Testis (tissue), 3 donors: ENCODE data around the gene VPS8. TPM values are rescaled to one million over a fixed set of nuclear protein-coding genes. Genes with fewer than 3 reads are reported as not detected.

Source experiments
- DNase-seq: peaks from one replicate; pipeline ENCODE4 v3.0.0-alpha.2; 2019
- H3K27ac ChIP-seq, 2 donors: fragments of 200-600 bp; sonication (generic); one replicate each; pipeline ENCODE4 v1.5.1; 2019
- H3K27me3 ChIP-seq: fragments of 200-600 bp; sonication (generic); one replicate; pipeline ENCODE4 v1.5.1; 2019
- H3K36me3 ChIP-seq: fragments of 200-600 bp; sonication (generic); one replicate; pipeline ENCODE4 v1.5.1; 2017; ENCODE audit warnings: low read depth; ENCODE audit errors: missing control alignments
- H3K4me1 ChIP-seq: fragments of 200-600 bp; sonication (generic); one replicate; pipeline ENCODE4 v1.5.1; 2019
- H3K4me3 ChIP-seq, 2 donors: fragments of 200-600 bp; sonication (generic); one replicate each; pipeline ENCODE4 v1.5.1; 2017 to 2019
- H3K9me3 ChIP-seq: fragments of 200-600 bp; sonication (generic); one replicate; pipeline ENCODE4 v1.5.1; 2017
- CTCF ChIP-seq, 3 experiments: fragments of 450-650 bp in 2 of 3; fragments of 200-600 bp in 1 of 3; sonication (generic) in 1 of 3; IDR thresholded peaks; one replicate each; pipeline ENCODE4 v1.5.1; 2016 to 2019; ENCODE audit warnings: antibody characterized with exemption in 3 of 3, mild to moderate bottlenecking in 2 of 3, moderate library complexity in 1 of 3
- POLR2A ChIP-seq: fragments of 450-650 bp; IDR thresholded peaks from one replicate; pipeline ENCODE4 v1.6.1; 2017; ENCODE audit warnings: antibody characterized with exemption, mild to moderate bottlenecking, moderate library complexity
- WGBS, 2 donors: methylation state at CpG; one replicate each; pipeline ENCODE4 v1.1.5; 2018; 5-methylcytosine and 5-hydroxymethylcytosine counted together
- intact Hi-C: fragments of 100-400 bp; cut with DNase I; formaldehyde crosslinking; loops from one replicate; pipeline ENCODE4 v1.15.1; 2023; ENCODE audit warnings: low total_unique reads
- polyA plus RNA-seq: library from polyadenylated mRNA; stranded (reverse); fragments of 350-450 nt; fragmentation: Illumina TruSeq; extraction: RNeasy Lipid Tissue Mini Kit (QIAGEN cat#74804); gene quantifications from one replicate; pipeline ENCODE4 v1.2.3, GENCODE V29; 2014; ENCODE audit warnings: low read depth, low replicate concordance; ENCODE audit not compliant: insufficient read depth
- total RNA-seq, 2 donors: library from RNA; depleted of rRNA; stranded (reverse); fragments of >200 nt; gene quantifications; one replicate each; pipeline ENCODE4 v1.2.3, GENCODE V29; 2016

VPS8 gene
- total and polyA plus RNA-seq, 3 donors from 2014 or later: 65.8 to 127 (median 88.0) TPM

- 96 to 100% methylated on average over 1 of the region's 1 CpG for WGBS, 2 donors
- H3K4me1 ChIP-seq: no peaks in the 10 kb centered on the region
- TF ChIP-seq POLR2A: no peak
- no peak for TF ChIP-seq CTCF (IDR thresholded peaks at IDR 0.05)
Observed at GRCh38 chr3:185040425-185040824, 228.5 kb downstream of the VPS8 start.

GRCh38 chr3:185041540-185041939, 229.6 kb downstream of the VPS8 start:
- Histone ChIP-seq H3K9me3 (no peaks in the 10 kb centered on the region), H3K27me3 (no peaks in the 10 kb centered on the region), H3K4me1 (no peaks in the 10 kb centered on the region), H3K36me3 (no peaks in the 10 kb centered on the region), H3K4me3 (no peak overlapping the region), H3K27ac (no peak overlapping the region)
- WGBS, 2 donors: 84 to 99% methylated on average over 4 of the region's 4 CpGs
- intact Hi-C loops: no loop called here
- DNase-seq: no peak
- TF ChIP-seq CTCF (IDR thresholded peaks at IDR 0.05) (no peak), POLR2A (no peak)

More at GRCh38 chr3:185040425-185040824, 228.5 kb downstream of the VPS8 start:
- no peak overlapping the region for H3K4me3 ChIP-seq
- intact Hi-C loops: no loop called here
- H3K27ac ChIP-seq: no peak overlapping the region
- H3K9me3 ChIP-seq: no peaks in the 10 kb centered on the region
- no peaks in the 10 kb centered on the region for H3K27me3 ChIP-seq
- H3K36me3 ChIP-seq: no peaks in the 10 kb centered on the region
- DNase-seq: no peak

- intact Hi-C loops: no loop called here
- H3K4me1 ChIP-seq: no peaks in the 10 kb centered on the region
- no peak overlapping the region for H3K4me3 ChIP-seq
- WGBS, 2 donors: 77 to 81% methylated on average over 7 of the region's 7 CpGs
- no peaks in the 10 kb centered on the region for H3K36me3 ChIP-seq
- no peak overlapping the region for H3K27ac ChIP-seq
- no peak for DNase-seq
- H3K9me3 ChIP-seq: no peaks in the 10 kb centered on the region
- no peaks in the 10 kb centered on the region for H3K27me3 ChIP-seq
- TF ChIP-seq POLR2A (no peak), CTCF (IDR thresholded peaks at IDR 0.05) (no peak)
Observed at GRCh38 chr3:185042312-185043050, 230.5 kb downstream of the VPS8 start.

GRCh38 chr3:185046164-185046515, 234.2 kb downstream of the VPS8 start:
- intact Hi-C loops: no loop called here
- no peak overlapping the region for H3K4me3 ChIP-seq
- H3K9me3 ChIP-seq: no peaks in the 10 kb centered on the region
- TF ChIP-seq POLR2A (no peak), CTCF (IDR thresholded peaks at IDR 0.05) (no peak)
- no peak for DNase-seq
- H3K4me1 ChIP-seq: no peaks in the 10 kb centered on the region
- no peak overlapping the region for H3K27ac ChIP-seq
- H3K36me3 ChIP-seq: no peaks in the 10 kb centered on the region
- WGBS, 2 donors: 39% methylated on average over 1 of the region's 1 CpG
- H3K27me3 ChIP-seq: no peaks in the 10 kb centered on the region

- no peak overlapping the region for H3K27ac ChIP-seq
- TF ChIP-seq POLR2A: no peak
- TF ChIP-seq CTCF (IDR thresholded peaks at IDR 0.05): no peak
Observed at GRCh38 chr3:185046603-185047002, 234.6 kb downstream of the VPS8 start.

More at GRCh38 chr3:185046603-185047002, 234.6 kb downstream of the VPS8 start:
- H3K4me1 ChIP-seq: no peaks in the 10 kb centered on the region
- H3K36me3 ChIP-seq: no peaks in the 10 kb centered on the region
- intact Hi-C loops: no loop called here
- H3K27me3 ChIP-seq: no peaks in the 10 kb centered on the region
- 89 to 96% methylated on average over 4 of the region's 4 CpGs for WGBS, 2 donors
- DNase-seq: no peak
- no peak overlapping the region for H3K4me3 ChIP-seq
- H3K9me3 ChIP-seq: no peaks in the 10 kb centered on the region
